Neuron (in vitro differentiated cells): ENCODE results near the gene YIPF1.

Source experiments
- H2AFZ ChIP-seq: one replicate; pipeline ENCODE4 v1.6.1; 2013; ENCODE audit warnings: low read depth, mild to moderate bottlenecking, inconsistent platforms, low read length, moderate library complexity
- H3K27me3 ChIP-seq: one replicate; pipeline ENCODE4 v1.6.1; 2013; ENCODE audit warnings: low read length; ENCODE audit not compliant: insufficient read depth
- H3K36me3 ChIP-seq: one replicate; pipeline ENCODE4 v1.6.1; 2013; ENCODE audit warnings: low read length; ENCODE audit not compliant: insufficient read depth
- H3K4me1 ChIP-seq: one replicate; pipeline ENCODE4 v1.6.1; 2013; ENCODE audit warnings: low read length; ENCODE audit not compliant: insufficient read depth
- H3K4me3 ChIP-seq: 2 replicates; pipeline ENCODE4 v1.5.1; 2013; ENCODE audit warnings: mild to moderate bottlenecking, low read length, moderate library complexity
- H3K9me3 ChIP-seq: one replicate; pipeline ENCODE4 v1.6.1; 2013; ENCODE audit warnings: low read length

YIPF1 gene

DNA sequence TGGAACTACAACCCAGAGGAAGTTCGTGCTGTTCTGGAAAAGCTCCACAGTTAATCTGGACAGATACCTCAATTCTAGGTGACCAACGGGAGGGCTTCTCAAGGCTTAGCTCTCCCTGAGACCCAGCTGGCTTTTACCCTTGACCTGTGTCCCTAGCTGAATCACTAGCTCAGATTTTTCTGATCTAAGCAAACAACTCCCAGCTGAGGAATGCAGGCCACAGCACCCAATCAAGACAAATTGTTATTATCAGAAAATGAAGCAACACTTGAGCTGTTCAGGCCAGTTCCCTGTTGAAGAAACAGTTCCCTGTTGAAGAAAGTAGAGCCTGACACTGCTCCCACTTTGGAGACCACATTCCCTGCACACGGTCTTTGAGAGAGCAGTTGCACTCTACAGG, 20.3 kb upstream of the YIPF1 start:
- H3K9me3 ChIP-seq, result no peaks in the 10 kb centered on the region
- H3K4me3 ChIP-seq, result no peak overlapping the region
- H2AFZ ChIP-seq, result no peak overlapping the region
- no peaks in the 10 kb centered on the region for H3K27me3 ChIP-seq
- H3K36me3 ChIP-seq, result peaks cover 2% of the 10 kb centered on the region
- H3K4me1 ChIP-seq, result no peaks in the 10 kb centered on the region

DNA sequence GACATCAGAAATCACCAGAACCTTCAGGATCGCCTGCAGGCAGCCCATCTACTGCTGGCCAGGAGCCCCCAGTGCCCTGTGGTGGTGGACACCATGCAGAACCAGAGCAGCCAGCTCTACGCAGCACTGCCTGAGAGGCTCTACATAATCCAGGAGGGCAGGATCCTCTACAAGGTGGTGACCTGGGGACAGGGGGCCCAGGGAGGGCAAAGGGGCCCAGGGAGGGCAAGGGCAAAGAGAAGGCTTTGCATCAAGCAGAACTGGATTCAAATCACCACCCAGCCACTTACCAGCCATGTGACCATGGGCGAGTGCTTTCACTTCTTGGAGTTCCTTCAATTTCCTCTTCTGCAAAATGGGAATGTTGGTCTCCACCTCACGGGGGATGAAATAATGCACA, 16.5 kb upstream of the YIPF1 start:
- Histone ChIP-seq H2AFZ (no peak overlapping the region), H3K4me1 (peaks cover 9% of the 10 kb centered on the region), H3K4me3 (no peak overlapping the region), H3K9me3 (no peaks in the 10 kb centered on the region), H3K36me3 (no peaks in the 10 kb centered on the region), H3K27me3 (no peaks in the 10 kb centered on the region)

DNA sequence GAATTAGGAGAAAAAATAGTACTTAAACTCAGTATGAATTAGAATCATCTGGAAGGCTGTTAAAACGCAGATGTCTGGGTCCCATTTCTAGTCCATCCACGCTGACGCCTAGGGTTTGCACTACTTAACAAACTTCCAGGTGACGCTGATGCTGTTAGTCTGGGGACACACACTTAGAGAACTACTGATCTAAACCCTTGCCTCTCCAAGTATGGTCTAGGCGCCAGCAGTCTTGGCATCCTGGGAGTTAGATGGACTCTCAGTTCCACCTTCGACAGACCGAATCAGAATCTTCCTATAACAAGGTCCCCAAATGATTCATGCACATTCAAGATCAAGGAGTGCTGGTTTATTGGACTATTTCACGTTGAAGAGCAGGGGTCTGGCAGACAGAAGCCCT, 15.9 kb upstream of the YIPF1 start:
- Histone ChIP-seq H3K36me3 (no peaks in the 10 kb centered on the region), H3K4me3 (no peak overlapping the region), H3K4me1 (peaks cover 10% of the 10 kb centered on the region), H3K27me3 (no peaks in the 10 kb centered on the region), H2AFZ (no peak overlapping the region), H3K9me3 (no peaks in the 10 kb centered on the region)

DNA sequence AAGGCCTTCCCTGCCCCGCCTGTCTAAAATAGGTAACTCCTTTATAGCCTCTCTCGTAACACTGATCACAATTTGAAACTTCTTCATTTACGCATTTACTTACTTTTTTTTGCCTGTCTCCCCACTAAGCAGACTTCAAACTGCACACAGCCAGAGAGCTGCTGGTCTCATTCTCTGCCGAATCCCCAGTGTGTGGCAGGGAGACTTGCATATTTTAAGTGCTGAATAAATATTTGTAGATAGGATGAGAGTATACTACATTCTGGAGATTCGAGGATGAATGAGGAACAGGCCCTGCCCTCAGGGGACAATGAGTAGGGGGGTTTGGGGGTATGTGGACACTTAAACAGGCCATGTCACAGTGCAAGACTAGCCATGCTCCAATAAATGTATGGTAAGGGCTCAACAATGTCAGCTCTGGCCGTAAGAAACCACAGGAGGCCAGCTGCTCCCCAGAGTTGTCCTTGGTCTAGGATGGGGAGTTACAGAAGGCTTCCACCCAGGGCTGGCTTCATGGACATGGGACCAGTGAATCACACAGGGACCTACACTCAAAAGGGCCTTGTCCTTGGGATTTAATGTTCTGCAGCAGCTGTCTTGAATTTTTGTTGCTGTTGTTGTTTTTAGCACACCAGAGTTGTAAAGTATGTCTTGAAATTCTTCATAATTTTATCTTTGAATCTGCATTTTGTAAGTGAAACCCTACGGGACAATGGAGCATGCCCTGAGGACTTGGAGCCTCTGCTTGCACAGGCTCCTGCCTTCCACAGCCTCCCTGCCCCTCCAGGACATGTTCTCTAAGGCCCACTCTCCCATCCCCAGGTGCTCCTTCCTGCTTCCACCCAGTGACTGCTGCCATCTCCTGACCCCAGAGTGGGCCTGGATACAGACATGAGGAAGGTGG, 12.9 kb upstream of the YIPF1 start:
- Histone ChIP-seq H2AFZ (no peak overlapping the region), H3K36me3 (no peaks in the 10 kb centered on the region), H3K4me3 (no peak overlapping the region), H3K27me3 (no peaks in the 10 kb centered on the region), H3K9me3 (no peaks in the 10 kb centered on the region), H3K4me1 (peaks cover 10% of the 10 kb centered on the region)

DNA sequence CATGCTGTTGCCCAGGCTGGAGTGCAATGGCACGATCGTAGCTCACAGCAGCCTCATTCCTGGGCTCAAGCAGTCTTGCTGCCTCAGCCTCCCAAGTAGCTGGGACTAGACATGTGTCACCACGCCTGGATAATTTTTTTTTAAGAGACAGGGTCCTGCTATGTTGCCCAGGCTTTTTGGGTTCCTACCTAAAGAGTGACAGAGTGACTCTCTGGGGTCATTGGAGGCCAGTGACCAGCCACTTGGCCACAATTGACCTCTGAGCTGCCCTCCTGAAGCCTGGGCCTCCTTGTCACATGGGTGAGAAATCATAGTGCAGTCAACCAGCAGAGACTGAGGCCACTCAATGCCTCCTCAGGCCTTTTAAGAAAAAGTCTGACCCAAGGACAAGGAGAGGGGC, 10.1 kb upstream of the YIPF1 start:
- peaks cover 10% of the 10 kb centered on the region for H3K4me1 ChIP-seq
- no peak overlapping the region for H2AFZ ChIP-seq
- H3K36me3 ChIP-seq, result no peaks in the 10 kb centered on the region
- H3K4me3 ChIP-seq, result no peak overlapping the region
- no peaks in the 10 kb centered on the region for H3K9me3 ChIP-seq
- H3K27me3 ChIP-seq, result no peaks in the 10 kb centered on the region

DNA sequence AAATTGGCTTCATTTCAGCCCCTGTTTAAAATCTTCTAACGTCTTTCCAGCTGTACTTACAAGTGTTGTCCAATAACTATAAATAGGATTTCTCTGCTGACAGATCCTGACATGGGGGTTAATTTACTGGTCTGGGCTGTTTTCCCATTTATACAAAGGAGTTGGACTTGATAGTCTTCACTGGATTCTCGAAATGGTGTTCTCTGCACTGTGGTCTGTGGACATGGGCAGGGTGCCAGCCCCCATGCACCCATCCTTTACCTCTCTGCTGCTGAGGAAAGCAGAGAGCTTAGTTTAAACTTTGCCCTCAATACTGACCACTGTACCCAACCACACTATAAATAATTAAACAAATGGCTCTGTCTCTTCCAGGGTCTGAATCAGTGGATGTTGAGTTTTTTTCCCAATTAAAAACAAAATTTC, 9.6 kb upstream of the YIPF1 start:
- Histone ChIP-seq H2AFZ (no peak overlapping the region), H3K4me1 (peaks cover 10% of the 10 kb centered on the region), H3K36me3 (no peaks in the 10 kb centered on the region), H3K9me3 (no peaks in the 10 kb centered on the region), H3K27me3 (no peaks in the 10 kb centered on the region), H3K4me3 (no peak overlapping the region)

DNA sequence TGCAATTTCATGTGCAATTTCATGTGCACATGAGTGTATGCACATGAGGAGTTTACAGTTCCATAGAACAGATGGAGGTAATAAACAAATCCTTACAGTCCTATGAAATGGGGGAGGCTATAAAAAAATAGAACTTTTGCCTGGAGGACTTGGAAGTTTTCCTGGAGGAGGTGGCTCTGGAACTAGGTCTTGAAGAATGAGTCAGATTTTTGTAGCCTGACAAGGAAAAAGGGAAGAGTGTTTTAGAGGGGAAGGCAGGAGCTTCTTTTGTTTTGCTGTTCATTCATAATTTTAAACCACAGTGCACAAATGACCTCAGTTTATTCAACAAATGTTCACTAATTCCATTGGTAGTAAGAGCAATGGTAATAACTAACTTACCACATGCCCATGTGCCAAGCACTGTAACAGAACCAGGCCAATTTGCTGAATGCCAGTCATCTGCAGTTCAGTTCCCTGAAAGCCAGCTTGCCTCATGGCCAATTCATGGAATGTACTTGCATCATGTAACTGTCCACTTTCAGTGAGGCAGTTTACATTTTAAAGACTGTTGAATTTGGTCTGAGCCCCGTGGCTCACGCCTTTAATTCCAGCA, 7.1 kb upstream of the YIPF1 start:
- Histone ChIP-seq H3K9me3 (no peaks in the 10 kb centered on the region), H3K36me3 (no peaks in the 10 kb centered on the region), H3K4me3 (no peak overlapping the region), H3K4me1 (peaks cover 6% of the 10 kb centered on the region), H3K27me3 (no peaks in the 10 kb centered on the region), H2AFZ (no peak overlapping the region)

DNA sequence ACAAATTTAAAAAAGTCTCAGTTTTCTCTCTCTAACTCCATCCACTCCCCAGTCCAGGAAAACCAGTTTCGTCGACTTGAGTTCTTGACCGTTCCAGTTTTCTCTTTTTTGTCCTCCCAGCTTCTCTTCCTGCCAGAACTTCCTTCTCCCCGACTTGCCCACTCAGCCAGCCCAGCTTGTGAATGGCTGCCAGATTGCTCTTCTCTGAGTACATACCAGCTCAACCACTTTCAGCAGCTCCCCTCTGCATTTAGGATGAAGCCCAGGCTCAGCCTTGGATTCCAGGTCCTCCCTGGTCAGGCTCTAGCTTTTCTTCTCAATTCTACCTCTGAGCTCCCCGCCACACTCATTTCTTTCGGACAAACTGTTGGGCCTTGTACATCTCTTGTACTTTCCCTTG, 5.8 kb upstream of the YIPF1 start:
- Histone ChIP-seq H3K36me3 (no peaks in the 10 kb centered on the region), H3K9me3 (no peaks in the 10 kb centered on the region), H3K27me3 (no peaks in the 10 kb centered on the region), H3K4me1 (no peaks in the 10 kb centered on the region), H3K4me3 (no peak overlapping the region), H2AFZ (no peak overlapping the region)

DNA sequence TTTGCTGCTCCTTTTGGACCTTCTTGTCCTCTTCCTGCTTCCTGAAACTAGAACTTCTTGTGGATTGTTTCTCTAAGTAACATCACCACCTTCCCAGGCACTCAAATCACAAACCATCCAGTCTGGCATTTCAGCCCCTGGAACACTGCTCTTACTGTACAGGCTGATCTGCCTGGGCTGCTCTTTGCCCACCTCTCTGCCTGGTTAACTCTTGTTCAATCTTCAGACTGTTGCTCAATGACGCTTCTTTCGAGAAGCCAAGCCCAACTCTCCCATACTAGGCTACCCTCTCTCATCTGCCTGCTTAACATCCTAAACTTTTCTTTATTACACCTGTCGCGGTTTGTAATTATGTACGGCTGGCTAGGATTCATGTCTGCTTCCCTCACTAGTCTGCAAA, 5.0 kb upstream of the YIPF1 start:
- Histone ChIP-seq H3K4me1 (peaks cover 4% of the 10 kb centered on the region), H3K27me3 (no peaks in the 10 kb centered on the region), H3K4me3 (no peak overlapping the region), H3K9me3 (no peaks in the 10 kb centered on the region), H2AFZ (no peak overlapping the region), H3K36me3 (no peaks in the 10 kb centered on the region)

DNA sequence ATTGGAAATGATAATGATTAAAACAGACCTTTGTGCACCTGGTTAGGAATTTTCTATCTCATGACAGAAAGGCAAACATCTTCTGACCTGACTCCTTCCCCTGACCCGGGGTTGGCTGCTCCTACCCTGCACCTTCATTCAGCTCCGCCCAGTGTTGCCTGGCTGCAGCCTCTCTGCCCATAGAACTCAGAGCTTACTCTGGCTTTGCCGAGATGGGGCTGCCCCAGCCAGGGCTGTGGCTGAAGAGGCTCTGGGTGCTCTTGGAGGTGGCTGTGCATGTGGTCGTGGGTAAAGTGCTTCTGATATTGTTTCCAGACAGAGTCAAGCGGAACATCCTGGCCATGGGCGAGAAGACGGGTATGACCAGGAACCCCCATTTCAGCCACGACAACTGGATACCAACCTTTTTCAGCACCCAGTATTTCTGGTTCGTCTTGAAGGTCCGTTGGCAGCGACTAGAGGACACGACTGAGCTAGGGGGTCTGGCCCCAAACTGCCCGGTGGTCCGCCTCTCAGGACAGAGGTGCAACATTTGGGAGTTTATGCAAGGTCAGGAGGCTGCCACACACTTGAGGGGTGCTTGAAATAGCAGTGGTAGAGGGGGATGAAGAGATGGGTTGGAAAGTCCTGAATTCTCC, 4.5 kb upstream of the YIPF1 start, which contains the start of gene DIO1:
TSS of gene DIO1 (plus strand) at position 189 of the 638 bp plus-strand sequence. CDS start at position 213, 24 bp downstream.
- no peaks in the 10 kb centered on the region for H3K36me3 ChIP-seq

DNA sequence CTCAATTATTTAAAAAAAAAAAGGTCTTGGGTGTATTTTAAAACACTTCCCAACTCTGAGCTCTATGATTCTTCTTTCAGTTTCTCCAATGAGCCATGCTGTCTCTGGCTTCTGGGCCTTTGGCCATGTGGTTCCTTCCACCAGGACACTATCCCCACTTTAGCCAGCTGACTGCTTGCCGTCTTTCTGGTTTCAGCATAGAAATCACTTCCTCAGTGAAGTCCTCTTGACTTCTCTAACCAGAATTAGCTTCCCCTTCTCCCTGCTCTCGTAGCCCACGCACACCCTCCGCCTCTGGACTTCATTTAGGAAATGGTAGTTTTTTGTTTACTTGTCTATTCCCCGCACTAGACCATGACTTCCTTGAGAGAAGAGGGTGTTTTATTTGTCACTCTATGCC, 3.3 kb upstream of the YIPF1 start:
- Histone ChIP-seq H3K36me3 (peaks cover 5% of the 10 kb centered on the region), H2AFZ (no peak overlapping the region), H3K27me3 (no peaks in the 10 kb centered on the region), H3K9me3 (no peaks in the 10 kb centered on the region), H3K4me3 (no peak overlapping the region), H3K4me1 (peaks cover 9% of the 10 kb centered on the region)

More for the DNA sequence above, 4.5 kb upstream of the YIPF1 start, which contains the start of gene DIO1:
- Histone ChIP-seq H2AFZ (no peak within 1 kb of the TSS), H3K4me3 (no peak within 1 kb of the TSS), H3K27me3 (no peaks in the 10 kb centered on the region), H3K4me1 (peaks cover 7% of the 10 kb centered on the region), H3K9me3 (no peaks in the 10 kb centered on the region)

DNA sequence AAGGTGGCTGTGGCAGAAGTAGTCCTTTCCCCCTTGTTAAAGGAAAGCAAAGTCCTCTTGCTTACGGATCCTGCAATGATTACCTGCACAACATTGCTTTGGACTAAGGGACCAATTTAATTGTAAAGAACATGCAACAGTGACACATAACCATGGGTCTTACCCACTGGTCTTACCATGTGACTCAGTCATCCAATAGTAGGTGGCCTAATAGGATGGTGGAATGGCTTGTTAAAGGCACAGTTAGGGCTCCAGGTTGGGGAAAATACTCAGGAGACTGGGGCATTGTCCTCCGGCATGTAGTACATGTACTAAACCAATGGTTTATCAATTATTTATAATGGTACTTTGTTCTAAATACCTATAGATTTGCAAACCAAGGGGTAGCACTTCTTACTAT, 2.1 kb upstream of the YIPF1 start:
- peaks cover 11% of the 10 kb centered on the region for H3K36me3 ChIP-seq
- H3K9me3 ChIP-seq, result no peaks in the 10 kb centered on the region
- H2AFZ ChIP-seq, result no peak overlapping the region
- H3K4me1 ChIP-seq, result peaks cover 9% of the 10 kb centered on the region
- no peaks in the 10 kb centered on the region for H3K27me3 ChIP-seq
- H3K4me3 ChIP-seq, result no peak overlapping the region

DNA sequence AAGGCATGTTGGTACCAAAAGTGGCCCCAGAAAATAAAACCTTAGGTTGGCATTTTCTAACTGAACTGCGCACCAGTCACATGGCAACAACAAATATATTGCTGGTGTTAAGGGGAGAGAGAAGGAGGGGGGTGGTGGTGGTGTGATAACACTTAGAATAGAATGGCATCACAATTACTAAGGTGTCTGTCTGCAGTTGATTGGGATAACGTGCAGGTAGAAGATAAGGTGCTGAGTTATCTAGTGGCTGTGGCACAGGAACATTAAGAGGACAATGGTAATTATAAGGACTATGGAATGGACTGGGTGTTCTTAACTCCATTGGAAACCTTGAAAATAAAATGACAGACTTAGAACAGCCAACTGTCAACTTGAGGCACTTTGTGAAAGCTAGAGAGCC, 1.4 kb upstream of the YIPF1 start:
- Histone ChIP-seq H3K36me3 (peaks cover 17% of the 10 kb centered on the region), H3K4me1 (peaks cover 9% of the 10 kb centered on the region), H3K9me3 (no peaks in the 10 kb centered on the region), H3K27me3 (no peaks in the 10 kb centered on the region), H2AFZ (no peak overlapping the region), H3K4me3 (no peak overlapping the region)
